SKM-1 treated with dmso at 0.1 percent for 144 hours (cell line): Measurements from ENCODE around the gene TOR1B.
"Not testable (repeated sequence)": the region's sequence is repeated elsewhere in the genome, so short reads cannot be mapped to it uniquely, and the experiment has no call there.

Source experiments
- DNase-seq: peaks from one replicate; lab custom pipeline; 2025; ENCODE audit not compliant: unreplicated experiment; lab: John Stamatoyannopoulos, UW

The TOR1B gene

GRCh38 chr9:129802833-129803675 lies at the start of gene TOR1B:
Gene TOR1B (plus strand): TSS chr9:129803184. CDS start chr9:129803213, 29 bp downstream.
- DNase-seq, result peak; percentile 80

- no peak for DNase-seq
Observed at GRCh38 chr9:129755151-129755550, 47.8 kb upstream of the TOR1B start.

- DNase-seq, result no peak
Observed at GRCh38 chr9:129756191-129756590, 46.8 kb upstream of the TOR1B start.

- no peak for DNase-seq
Observed at GRCh38 chr9:129757045-129757444, 45.9 kb upstream of the TOR1B start.

GRCh38 chr9:129759319-129759718 lies 43.7 kb upstream of the TOR1B start:
- DNase-seq, result no peak

- DNase-seq, result no peak
Observed at GRCh38 chr9:129759804-129760502, 43.0 kb upstream of the TOR1B start.

- DNase-seq, result not testable (repeated sequence)
Observed at GRCh38 chr9:129760784-129761183, 42.2 kb upstream of the TOR1B start.

GRCh38 chr9:129761293-129761900 lies 41.6 kb upstream of the TOR1B start:
- no peak for DNase-seq

- no peak for DNase-seq
Observed at GRCh38 chr9:129761901-129762369, 41.0 kb upstream of the TOR1B start.

- peak; percentile 63 for DNase-seq
Observed at GRCh38 chr9:129762370-129762984, 40.5 kb upstream of the TOR1B start.

- no peak for DNase-seq
Observed at GRCh38 chr9:129762985-129763926, 39.7 kb upstream of the TOR1B start.

GRCh38 chr9:129765764-129766317 lies 37.1 kb upstream of the TOR1B start:
- no peak for DNase-seq

GRCh38 chr9:129768486-129768885 lies 34.5 kb upstream of the TOR1B start:
- DNase-seq, result no peak

- DNase-seq, result no peak
Observed at GRCh38 chr9:129769669-129770068, 33.3 kb upstream of the TOR1B start.

- DNase-seq, result no peak
Observed at GRCh38 chr9:129770741-129771140, 32.2 kb upstream of the TOR1B start.

- peak; percentile 95 for DNase-seq
Observed at GRCh38 chr9:129773262-129774048, 29.5 kb upstream of the TOR1B start.

GRCh38 chr9:129774791-129775447 lies 28.1 kb upstream of the TOR1B start:
- no peak for DNase-seq

- no peak for DNase-seq
Observed at GRCh38 chr9:129775448-129775798, 27.6 kb upstream of the TOR1B start.

- DNase-seq, result not testable (repeated sequence)
Observed at GRCh38 chr9:129776096-129776495, 26.9 kb upstream of the TOR1B start.
